Measurements from ENCODE around the gene C9orf85.

DNA sequence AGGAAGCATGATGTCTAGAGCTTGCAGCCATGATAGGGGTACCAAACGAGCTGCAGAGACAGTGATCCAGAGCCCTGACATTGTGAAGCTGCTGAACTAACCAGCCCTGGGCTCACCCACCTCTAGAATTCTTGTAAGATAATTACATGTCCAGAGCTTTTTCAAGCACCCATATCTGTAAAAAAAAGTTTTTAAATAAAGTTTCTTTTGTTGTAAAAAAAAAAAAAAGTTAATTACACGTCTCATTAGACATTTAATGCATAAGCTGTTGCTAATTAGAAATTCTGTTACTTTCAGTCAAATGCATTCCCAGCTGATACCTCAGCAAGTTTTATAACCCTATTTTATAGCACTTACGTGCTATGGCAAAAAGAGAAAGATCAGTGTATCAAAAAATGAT lies 65.6 kb downstream of the C9orf85 start:
- TF ChIP-seq, protein P1, sequence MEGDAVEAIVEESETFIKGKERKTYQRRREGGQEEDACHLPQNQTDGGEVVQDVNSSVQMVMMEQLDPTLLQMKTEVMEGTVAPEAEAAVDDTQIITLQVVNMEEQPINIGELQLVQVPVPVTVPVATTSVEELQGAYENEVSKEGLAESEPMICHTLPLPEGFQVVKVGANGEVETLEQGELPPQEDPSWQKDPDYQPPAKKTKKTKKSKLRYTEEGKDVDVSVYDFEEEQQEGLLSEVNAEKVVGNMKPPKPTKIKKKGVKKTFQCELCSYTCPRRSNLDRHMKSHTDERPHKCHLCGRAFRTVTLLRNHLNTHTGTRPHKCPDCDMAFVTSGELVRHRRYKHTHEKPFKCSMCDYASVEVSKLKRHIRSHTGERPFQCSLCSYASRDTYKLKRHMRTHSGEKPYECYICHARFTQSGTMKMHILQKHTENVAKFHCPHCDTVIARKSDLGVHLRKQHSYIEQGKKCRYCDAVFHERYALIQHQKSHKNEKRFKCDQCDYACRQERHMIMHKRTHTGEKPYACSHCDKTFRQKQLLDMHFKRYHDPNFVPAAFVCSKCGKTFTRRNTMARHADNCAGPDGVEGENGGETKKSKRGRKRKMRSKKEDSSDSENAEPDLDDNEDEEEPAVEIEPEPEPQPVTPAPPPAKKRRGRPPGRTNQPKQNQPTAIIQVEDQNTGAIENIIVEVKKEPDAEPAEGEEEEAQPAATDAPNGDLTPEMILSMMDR (IDR thresholded peaks at IDR 0.05), result no peak
- TF ChIP-seq POLR2A (IDR thresholded peaks at IDR 0.05), result no peak

Data from testis (tissue), 2 donors.